Measurements from ENCODE around the gene TPO. TPM values are rescaled to one million over a fixed set of nuclear protein-coding genes. Genes with fewer than 3 reads are reported as not detected.
"Not testable (repeated sequence)": the region's sequence is repeated elsewhere in the genome, so short reads cannot be mapped to it uniquely, and the experiment has no call there.

TPO gene
- total RNA-seq, 4 donors from 2014 or later: 0.70 to 46.2 (median 6.8) TPM

- H3K36me3 ChIP-seq: no peaks in the 10 kb centered on the region
- peaks cover 0 to 5% (median 0%) of the 10 kb centered on the region in 4 donors for H3K9me3 ChIP-seq
- DNase-seq: peak in 1 of 3 donors; percentile 36
- H3K27me3 ChIP-seq: no peaks in the 10 kb centered on the region
- H3K27ac ChIP-seq: no peak overlapping the region
- TF ChIP-seq POLR2A (IDR thresholded peaks at IDR 0.05) (no peak), CTCF (IDR thresholded peaks at IDR 0.05) (no peak)
- H3K4me3 ChIP-seq: no peak overlapping the region
- no peaks in the 10 kb centered on the region for H3K4me1 ChIP-seq
Measured at GRCh38 chr2:1488851-1489250, 75.6 kb downstream of the TPO start.

- TF ChIP-seq CTCF (IDR thresholded peaks at IDR 0.05) (no peak), POLR2A (IDR thresholded peaks at IDR 0.05) (no peak)
- peak in 1 of 3 donors; percentile 6 for DNase-seq
- Histone ChIP-seq H3K27me3 (no peaks in the 10 kb centered on the region), H3K36me3 (no peaks in the 10 kb centered on the region), H3K9me3 (peaks cover 0 to 5% (median 0%) of the 10 kb centered on the region in 4 donors), H3K4me3 (no peak overlapping the region), H3K27ac (no peak overlapping the region), H3K4me1 (no peaks in the 10 kb centered on the region)
Measured at GRCh38 chr2:1489486-1489885, 76.2 kb downstream of the TPO start.

GRCh38 chr2:1490381-1490780, 77.1 kb downstream of the TPO start:
- H3K9me3 ChIP-seq, H3K27me3 ChIP-seq, H3K4me1 ChIP-seq, H3K36me3 ChIP-seq, H3K27ac ChIP-seq, H3K4me3 ChIP-seq: not testable (repeated sequence)
- DNase-seq: peak in 1 of 3 donors; percentile 38

GRCh38 chr2:1491751-1492150, 78.5 kb downstream of the TPO start:
- Histone ChIP-seq H3K9me3 (peaks cover 0 to 5% (median 0%) of the 10 kb centered on the region in 4 donors), H3K27ac (no peak overlapping the region), H3K27me3 (no peaks in the 10 kb centered on the region), H3K36me3 (no peaks in the 10 kb centered on the region), H3K4me3 (no peak overlapping the region), H3K4me1 (no peaks in the 10 kb centered on the region)
- no peak for TF ChIP-seq POLR2A (IDR thresholded peaks at IDR 0.05)
- no peak for TF ChIP-seq CTCF (IDR thresholded peaks at IDR 0.05)
- DNase-seq: peak in 2 of 3 donors; percentile 17 to 22

GRCh38 chr2:1492231-1492630, 79.0 kb downstream of the TPO start:
- DNase-seq: peak in 1 of 3 donors; percentile 15
- not testable (repeated sequence) for H3K27ac ChIP-seq, H3K9me3 ChIP-seq, H3K4me3 ChIP-seq, H3K36me3 ChIP-seq, H3K27me3 ChIP-seq, H3K4me1 ChIP-seq

GRCh38 chr2:1492711-1493430, 79.6 kb downstream of the TPO start:
- Histone ChIP-seq H3K4me3 (no peak overlapping the region), H3K27ac (peak overlapping the region in 1 of 4 donors; percentile 35), H3K36me3 (no peaks in the 10 kb centered on the region), H3K27me3 (no peaks in the 10 kb centered on the region), H3K9me3 (peaks cover 0 to 5% (median 0%) of the 10 kb centered on the region in 4 donors), H3K4me1 (no peaks in the 10 kb centered on the region)
- peak in 2 of 3 donors; percentile 27 to 39 for DNase-seq
- TF ChIP-seq CTCF (IDR thresholded peaks at IDR 0.05) (no peak), POLR2A (IDR thresholded peaks at IDR 0.05) (no peak)

All from Peyer's patch (tissue), 4 donors.